ENCODE data around the gene PIK3R3. TPM values are rescaled to one million over a fixed set of nuclear protein-coding genes. Genes with fewer than 3 reads are reported as not detected.

PIK3R3 gene
- total RNA-seq, 1 experiment from 2014 or later = 9.0 TPM

DNA sequence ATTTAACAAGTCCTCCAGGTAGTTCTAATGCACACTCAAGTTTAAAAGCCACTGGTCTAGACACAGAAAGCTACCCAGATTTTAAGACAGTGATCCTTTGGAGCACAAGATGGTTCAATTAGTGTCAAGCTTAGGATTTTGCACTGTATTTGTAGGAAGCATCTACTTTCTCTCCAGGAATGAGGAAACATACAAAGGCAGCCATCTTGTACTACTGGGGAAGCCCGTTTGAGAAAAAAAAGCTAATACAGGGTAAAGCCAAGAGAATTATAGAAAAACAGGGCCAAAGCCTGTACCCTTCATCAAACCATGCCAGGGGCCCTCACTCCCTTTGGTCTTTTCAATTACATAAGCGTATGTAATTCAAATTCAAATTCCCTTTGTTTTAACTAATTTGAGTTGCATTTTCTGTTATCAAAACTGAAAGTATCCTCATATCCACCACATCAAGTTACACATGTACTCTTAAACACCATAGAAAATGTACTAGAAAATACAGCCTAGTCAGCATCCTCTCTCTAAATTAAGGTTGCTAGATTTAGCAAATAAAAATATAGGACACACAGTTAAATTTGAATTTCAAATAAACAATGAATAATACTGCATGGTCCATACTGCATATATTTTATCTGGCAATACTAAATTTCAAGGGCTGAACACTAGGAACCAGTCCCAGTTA lies 17.4 kb downstream of the PIK3R3 start:
- H3K36me3 Mint-ChIP-seq = no peaks in the 10 kb centered on the region

DNA sequence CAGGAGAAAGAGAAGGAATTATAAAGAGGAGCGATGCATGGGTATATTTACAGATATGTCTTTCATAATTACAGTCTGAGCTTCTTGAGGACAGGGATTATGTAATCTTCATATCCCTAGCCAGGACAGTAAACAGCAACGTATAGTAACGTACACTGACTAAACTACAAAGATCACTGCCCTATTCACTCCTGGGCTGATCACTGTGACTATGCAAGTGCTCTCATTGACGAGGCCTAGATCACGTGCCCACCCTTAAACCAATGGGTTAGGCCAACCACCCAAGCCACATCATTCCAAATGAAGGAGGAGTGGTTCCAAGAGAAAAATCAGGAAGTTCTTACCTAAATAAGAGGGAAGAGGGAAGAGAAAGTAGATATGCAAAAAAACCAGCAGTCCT lies 18.5 kb downstream of the PIK3R3 start:
- H3K4me1 Mint-ChIP-seq = peaks cover 14% of the 10 kb centered on the region
- no peaks in the 10 kb centered on the region for H3K9me3 Mint-ChIP-seq
- ATAC-seq (no peak), DNase-seq (ENCODE audit: low spot score) (no peak)
- ChIA-PET POLR2A (no interaction called here), CTCF (no interaction called here)
- H3K36me3 Mint-ChIP-seq = no peaks in the 10 kb centered on the region
- H3K27ac Mint-ChIP-seq = no peak overlapping the region
- H3K27me3 Mint-ChIP-seq (ENCODE audit: low read depth) = no peaks in the 10 kb centered on the region
- H3K4me3 Mint-ChIP-seq = no peak overlapping the region
- TF ChIP-seq ESRRA (CRISPR knock-in tag; IDR thresholded peaks at IDR 0.05; ENCODE audit: borderline replicate concordance) (no peak), TEAD1 (CRISPR knock-in tag; IDR thresholded peaks at IDR 0.05) (no peak), PRRX2 (CRISPR knock-in tag; IDR thresholded peaks at IDR 0.05) (no peak), HMGA2 (CRISPR knock-in tag; IDR thresholded peaks at IDR 0.05) (no peak), HMGXB4 (CRISPR knock-in tag; IDR thresholded peaks at IDR 0.05) (no peak), NR1H2 (CRISPR knock-in tag; IDR thresholded peaks at IDR 0.05) (no peak), NFATC4 (CRISPR knock-in tag; IDR thresholded peaks at IDR 0.05) (no peak), ZBTB21 (CRISPR knock-in tag; IDR thresholded peaks at IDR 0.05; ENCODE audit: borderline replicate concordance) (no peak), ZNF263 (CRISPR knock-in tag; IDR thresholded peaks at IDR 0.05; ENCODE audit: low read depth) (no peak)
- TF ChIP-seq, protein P1, sequence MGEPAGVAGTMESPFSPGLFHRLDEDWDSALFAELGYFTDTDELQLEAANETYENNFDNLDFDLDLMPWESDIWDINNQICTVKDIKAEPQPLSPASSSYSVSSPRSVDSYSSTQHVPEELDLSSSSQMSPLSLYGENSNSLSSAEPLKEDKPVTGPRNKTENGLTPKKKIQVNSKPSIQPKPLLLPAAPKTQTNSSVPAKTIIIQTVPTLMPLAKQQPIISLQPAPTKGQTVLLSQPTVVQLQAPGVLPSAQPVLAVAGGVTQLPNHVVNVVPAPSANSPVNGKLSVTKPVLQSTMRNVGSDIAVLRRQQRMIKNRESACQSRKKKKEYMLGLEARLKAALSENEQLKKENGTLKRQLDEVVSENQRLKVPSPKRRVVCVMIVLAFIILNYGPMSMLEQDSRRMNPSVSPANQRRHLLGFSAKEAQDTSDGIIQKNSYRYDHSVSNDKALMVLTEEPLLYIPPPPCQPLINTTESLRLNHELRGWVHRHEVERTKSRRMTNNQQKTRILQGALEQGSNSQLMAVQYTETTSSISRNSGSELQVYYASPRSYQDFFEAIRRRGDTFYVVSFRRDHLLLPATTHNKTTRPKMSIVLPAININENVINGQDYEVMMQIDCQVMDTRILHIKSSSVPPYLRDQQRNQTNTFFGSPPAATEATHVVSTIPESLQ (CRISPR knock-in tag; IDR thresholded peaks at IDR 0.05) = no peak
- TF ChIP-seq, protein P2, sequence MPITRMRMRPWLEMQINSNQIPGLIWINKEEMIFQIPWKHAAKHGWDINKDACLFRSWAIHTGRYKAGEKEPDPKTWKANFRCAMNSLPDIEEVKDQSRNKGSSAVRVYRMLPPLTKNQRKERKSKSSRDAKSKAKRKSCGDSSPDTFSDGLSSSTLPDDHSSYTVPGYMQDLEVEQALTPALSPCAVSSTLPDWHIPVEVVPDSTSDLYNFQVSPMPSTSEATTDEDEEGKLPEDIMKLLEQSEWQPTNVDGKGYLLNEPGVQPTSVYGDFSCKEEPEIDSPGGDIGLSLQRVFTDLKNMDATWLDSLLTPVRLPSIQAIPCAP (CRISPR knock-in tag; IDR thresholded peaks at IDR 0.05) = no peak

More for the DNA sequence above, 17.4 kb downstream of the PIK3R3 start:
- CTCF ChIA-PET = interaction anchor here (0.6 kb wide), 1 partner anchor 26 kb away, joined by 4 read pairs; no protein-coding TSS in a partner anchor
- ATAC-seq = no peak
- no peak for DNase-seq (ENCODE audit: low spot score)
- POLR2A ChIA-PET = interaction anchor here (0.6 to 1.2 kb wide), 2 partner anchors 9 to 22 kb away, joined by 3 read pairs; no protein-coding TSS in a partner anchor
- Mint-ChIP-seq H3K9me3 (no peaks in the 10 kb centered on the region), H3K27ac (no peak overlapping the region), H3K4me3 (no peak overlapping the region), H3K27me3 (ENCODE audit: low read depth) (no peaks in the 10 kb centered on the region), H3K4me1 (peaks cover 14% of the 10 kb centered on the region)
- no peak for TF ChIP-seq USF2 (CRISPR knock-in tag; IDR thresholded peaks at IDR 0.05)
- TF ChIP-seq, protein P3, sequence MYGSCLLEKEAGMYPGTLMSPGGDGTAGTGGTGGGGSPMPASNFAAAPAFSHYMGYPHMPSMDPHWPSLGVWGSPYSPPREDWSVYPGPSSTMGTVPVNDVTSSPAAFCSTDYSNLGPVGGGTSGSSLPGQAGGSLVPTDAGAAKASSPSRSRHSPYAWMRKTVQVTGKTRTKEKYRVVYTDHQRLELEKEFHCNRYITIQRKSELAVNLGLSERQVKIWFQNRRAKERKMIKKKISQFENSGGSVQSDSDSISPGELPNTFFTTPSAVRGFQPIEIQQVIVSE (CRISPR knock-in tag; IDR thresholded peaks at IDR 0.05; ENCODE audit: borderline replicate concordance) = no peak
- TF ChIP-seq HMGA2 (CRISPR knock-in tag; IDR thresholded peaks at IDR 0.05) = no peak
- no peak for TF ChIP-seq ZSCAN18 (CRISPR knock-in tag; IDR thresholded peaks at IDR 0.05)
- no peak for TF ChIP-seq FOXJ3 (CRISPR knock-in tag; IDR thresholded peaks at IDR 0.05; ENCODE audit: borderline replicate concordance)
- no peak for TF ChIP-seq CREM (CRISPR knock-in tag; IDR thresholded peaks at IDR 0.05)
- TF ChIP-seq MLX (CRISPR knock-in tag; IDR thresholded peaks at IDR 0.05) = no peak
- TF ChIP-seq JAZF1 (CRISPR knock-in tag; IDR thresholded peaks at IDR 0.05) = no peak
- TF ChIP-seq, protein P4, sequence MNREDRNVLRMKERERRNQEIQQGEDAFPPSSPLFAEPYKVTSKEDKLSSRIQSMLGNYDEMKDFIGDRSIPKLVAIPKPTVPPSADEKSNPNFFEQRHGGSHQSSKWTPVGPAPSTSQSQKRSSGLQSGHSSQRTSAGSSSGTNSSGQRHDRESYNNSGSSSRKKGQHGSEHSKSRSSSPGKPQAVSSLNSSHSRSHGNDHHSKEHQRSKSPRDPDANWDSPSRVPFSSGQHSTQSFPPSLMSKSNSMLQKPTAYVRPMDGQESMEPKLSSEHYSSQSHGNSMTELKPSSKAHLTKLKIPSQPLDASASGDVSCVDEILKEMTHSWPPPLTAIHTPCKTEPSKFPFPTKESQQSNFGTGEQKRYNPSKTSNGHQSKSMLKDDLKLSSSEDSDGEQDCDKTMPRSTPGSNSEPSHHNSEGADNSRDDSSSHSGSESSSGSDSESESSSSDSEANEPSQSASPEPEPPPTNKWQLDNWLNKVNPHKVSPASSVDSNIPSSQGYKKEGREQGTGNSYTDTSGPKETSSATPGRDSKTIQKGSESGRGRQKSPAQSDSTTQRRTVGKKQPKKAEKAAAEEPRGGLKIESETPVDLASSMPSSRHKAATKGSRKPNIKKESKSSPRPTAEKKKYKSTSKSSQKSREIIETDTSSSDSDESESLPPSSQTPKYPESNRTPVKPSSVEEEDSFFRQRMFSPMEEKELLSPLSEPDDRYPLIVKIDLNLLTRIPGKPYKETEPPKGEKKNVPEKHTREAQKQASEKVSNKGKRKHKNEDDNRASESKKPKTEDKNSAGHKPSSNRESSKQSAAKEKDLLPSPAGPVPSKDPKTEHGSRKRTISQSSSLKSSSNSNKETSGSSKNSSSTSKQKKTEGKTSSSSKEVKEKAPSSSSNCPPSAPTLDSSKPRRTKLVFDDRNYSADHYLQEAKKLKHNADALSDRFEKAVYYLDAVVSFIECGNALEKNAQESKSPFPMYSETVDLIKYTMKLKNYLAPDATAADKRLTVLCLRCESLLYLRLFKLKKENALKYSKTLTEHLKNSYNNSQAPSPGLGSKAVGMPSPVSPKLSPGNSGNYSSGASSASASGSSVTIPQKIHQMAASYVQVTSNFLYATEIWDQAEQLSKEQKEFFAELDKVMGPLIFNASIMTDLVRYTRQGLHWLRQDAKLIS (CRISPR knock-in tag; IDR thresholded peaks at IDR 0.05; ENCODE audit: borderline replicate concordance) = no peak

Data from WTC11 (cell line).